Ishikawa (cell line): ENCODE results near the gene TUB.

Experiments used
- CREB1 ChIP-seq: IDR thresholded peaks from 2 replicates; pipeline ENCODE4 v1.6.1; 2012; ENCODE audit warnings: low read depth
- YY1 ChIP-seq: IDR thresholded peaks from 2 replicates; pipeline ENCODE4 v1.6.1; 2012; ENCODE audit warnings: low read depth

DNA sequence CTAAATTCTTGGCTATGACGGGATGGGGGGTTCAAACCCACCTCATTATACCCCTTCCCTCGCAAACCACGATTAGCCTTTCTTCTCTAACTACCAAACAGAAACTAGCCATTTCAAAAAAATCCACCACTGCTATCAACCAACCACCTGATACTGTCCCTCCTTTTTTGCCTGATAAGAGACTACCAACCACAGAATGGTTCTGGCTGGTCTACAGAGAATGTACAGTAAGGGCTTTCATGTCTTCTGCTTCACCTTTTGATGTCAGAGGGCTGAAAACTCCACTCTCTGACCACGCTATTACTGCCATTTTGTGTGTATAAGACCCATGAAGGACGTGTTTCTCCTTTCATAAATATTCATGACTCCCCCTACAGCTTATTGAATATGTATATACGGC, 68.7 kb downstream of the TUB start:
- TF ChIP-seq YY1: no peak
- no peak for TF ChIP-seq CREB1
